Measurements from ENCODE around the gene BAMBI. TPM values are rescaled to one million over a fixed set of nuclear protein-coding genes. Genes with fewer than 3 reads are reported as not detected.

BAMBI gene, protein sequence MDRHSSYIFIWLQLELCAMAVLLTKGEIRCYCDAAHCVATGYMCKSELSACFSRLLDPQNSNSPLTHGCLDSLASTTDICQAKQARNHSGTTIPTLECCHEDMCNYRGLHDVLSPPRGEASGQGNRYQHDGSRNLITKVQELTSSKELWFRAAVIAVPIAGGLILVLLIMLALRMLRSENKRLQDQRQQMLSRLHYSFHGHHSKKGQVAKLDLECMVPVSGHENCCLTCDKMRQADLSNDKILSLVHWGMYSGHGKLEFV
- 13.3 TPM for total RNA-seq (ENCODE audit: unreplicated experiment)
- long read RNA-seq, transcript BAMBI-201 (3 exons, 1,877 nt): major isoform, 12 of 13 reads
- long read RNA-seq, partial matches to known transcripts: 0 of 13 reads
- long read RNA-seq, other reads (novel, unspliced or antisense): 0 of 13 reads

DNA sequence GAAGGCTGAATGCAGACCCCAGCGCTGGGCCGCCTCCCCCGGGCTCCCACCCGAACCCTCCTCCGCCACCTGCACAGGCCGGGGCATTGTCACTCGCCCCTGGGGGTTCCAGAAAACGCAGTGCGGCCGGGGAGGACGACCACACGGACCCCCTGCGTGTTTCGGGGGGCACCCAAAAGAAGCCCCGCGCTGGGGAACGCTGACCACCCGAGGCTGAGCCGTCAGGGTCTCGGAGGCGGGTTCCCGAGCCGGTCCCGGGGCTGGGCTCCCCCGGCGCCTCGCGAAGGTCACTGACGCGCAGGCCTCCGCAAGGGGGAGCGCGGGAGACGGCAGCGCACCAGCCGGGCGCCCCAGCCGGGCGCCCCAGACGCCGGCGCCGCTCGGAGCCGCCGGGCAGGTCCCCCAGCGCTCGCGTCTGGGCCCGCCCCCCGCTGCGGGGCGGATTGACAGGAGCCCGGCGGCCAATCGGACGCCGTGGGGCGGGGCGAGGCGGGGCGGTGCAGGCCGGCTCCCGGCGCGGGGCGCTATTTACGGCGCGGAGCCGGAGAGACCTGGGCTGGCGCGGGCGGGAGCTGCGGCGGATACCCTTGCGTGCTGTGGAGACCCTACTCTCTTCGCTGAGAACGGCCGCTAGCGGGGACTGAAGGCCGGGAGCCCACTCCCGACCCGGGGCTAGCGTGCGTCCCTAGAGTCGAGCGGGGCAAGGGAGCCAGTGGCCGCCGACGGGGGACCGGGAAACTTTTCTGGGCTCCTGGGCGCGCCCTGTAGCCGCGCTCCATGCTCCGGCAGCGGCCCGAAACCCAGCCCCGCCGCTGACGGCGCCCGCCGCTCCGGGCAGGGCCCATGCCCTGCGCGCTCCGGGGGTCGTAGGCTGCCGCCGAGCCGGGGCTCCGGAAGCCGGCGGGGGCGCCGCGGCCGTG lies at the start of gene BAMBI:
Gene BAMBI, plus strand, starts transcription at position 554 of the 920 bp plus-strand sequence. CDS start 377 bp downstream, outside the sequence.
- no peaks in the 10 kb centered on the region for H3K9me3 Mint-ChIP-seq (ENCODE audit: unreplicated experiment)
- peaks cover 35% of the 10 kb centered on the region for H3K4me1 Mint-ChIP-seq (ENCODE audit: unreplicated experiment)
- H3K4me3 Mint-ChIP-seq (ENCODE audit: unreplicated experiment): peak within 1 kb of the TSS; percentile 97
- H3K36me3 Mint-ChIP-seq (ENCODE audit: low read depth, unreplicated experiment): peaks cover 10% of the 10 kb centered on the region
- DNase-seq (ENCODE audit: low spot score): peak; percentile 98
- TF ChIP-seq, protein P1, sequence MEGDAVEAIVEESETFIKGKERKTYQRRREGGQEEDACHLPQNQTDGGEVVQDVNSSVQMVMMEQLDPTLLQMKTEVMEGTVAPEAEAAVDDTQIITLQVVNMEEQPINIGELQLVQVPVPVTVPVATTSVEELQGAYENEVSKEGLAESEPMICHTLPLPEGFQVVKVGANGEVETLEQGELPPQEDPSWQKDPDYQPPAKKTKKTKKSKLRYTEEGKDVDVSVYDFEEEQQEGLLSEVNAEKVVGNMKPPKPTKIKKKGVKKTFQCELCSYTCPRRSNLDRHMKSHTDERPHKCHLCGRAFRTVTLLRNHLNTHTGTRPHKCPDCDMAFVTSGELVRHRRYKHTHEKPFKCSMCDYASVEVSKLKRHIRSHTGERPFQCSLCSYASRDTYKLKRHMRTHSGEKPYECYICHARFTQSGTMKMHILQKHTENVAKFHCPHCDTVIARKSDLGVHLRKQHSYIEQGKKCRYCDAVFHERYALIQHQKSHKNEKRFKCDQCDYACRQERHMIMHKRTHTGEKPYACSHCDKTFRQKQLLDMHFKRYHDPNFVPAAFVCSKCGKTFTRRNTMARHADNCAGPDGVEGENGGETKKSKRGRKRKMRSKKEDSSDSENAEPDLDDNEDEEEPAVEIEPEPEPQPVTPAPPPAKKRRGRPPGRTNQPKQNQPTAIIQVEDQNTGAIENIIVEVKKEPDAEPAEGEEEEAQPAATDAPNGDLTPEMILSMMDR (IDR thresholded peaks at IDR 0.05; ENCODE audit: unreplicated experiment): peak; percentile 78
- H3K27me3 Mint-ChIP-seq (ENCODE audit: unreplicated experiment): peaks cover 6% of the 10 kb centered on the region
- peak within 1 kb of the TSS; percentile 87 for H3K27ac Mint-ChIP-seq (ENCODE audit: unreplicated experiment)

DNA sequence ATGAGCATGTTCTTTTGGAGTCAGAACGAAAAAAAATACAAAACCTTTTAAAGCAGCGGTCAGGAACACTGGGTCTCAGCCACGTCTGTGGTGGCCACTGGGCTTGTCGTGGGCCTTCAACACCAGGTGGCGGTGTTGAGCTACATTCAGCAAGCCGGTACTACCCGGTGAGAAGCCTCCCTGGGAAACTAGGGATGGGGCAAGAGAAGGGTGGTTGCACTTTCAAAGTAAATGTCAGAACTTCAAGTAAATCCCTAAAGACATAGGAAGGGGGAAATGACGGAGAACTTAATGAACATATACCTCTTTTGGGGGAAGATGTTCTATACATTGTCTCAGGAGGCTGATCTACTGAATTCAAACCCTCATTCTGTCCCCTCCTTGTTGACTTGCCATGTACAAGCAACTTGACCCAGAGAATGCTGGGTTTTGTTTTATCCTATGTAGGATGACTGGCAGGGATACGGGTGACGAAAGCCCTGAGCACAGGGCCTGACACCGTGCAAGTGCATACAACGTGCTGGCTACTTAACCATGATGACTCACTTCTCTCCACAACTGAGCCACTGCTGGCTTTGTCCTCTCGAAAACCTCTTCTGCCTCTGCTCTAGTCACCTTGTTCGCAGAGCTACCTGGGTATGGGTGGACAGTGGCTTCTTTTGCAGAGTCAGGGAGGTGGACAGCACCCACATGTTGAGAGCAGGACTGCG lies 49.0 kb upstream of the BAMBI start:
- peak; percentile 86 for DNase-seq (ENCODE audit: low spot score)
- peaks cover under 1% of the 10 kb centered on the region for H3K36me3 Mint-ChIP-seq (ENCODE audit: low read depth, unreplicated experiment)
- no peaks in the 10 kb centered on the region for H3K9me3 Mint-ChIP-seq (ENCODE audit: unreplicated experiment)
- no peak overlapping the region for H3K27ac Mint-ChIP-seq (ENCODE audit: unreplicated experiment)
- H3K27me3 Mint-ChIP-seq (ENCODE audit: unreplicated experiment): peaks cover 1% of the 10 kb centered on the region
- no peak overlapping the region for H3K4me3 Mint-ChIP-seq (ENCODE audit: unreplicated experiment)
- peaks cover 19% of the 10 kb centered on the region for H3K4me1 Mint-ChIP-seq (ENCODE audit: unreplicated experiment)
- TF ChIP-seq, protein P1 (IDR thresholded peaks at IDR 0.05; ENCODE audit: unreplicated experiment): peak; percentile 80

DNA sequence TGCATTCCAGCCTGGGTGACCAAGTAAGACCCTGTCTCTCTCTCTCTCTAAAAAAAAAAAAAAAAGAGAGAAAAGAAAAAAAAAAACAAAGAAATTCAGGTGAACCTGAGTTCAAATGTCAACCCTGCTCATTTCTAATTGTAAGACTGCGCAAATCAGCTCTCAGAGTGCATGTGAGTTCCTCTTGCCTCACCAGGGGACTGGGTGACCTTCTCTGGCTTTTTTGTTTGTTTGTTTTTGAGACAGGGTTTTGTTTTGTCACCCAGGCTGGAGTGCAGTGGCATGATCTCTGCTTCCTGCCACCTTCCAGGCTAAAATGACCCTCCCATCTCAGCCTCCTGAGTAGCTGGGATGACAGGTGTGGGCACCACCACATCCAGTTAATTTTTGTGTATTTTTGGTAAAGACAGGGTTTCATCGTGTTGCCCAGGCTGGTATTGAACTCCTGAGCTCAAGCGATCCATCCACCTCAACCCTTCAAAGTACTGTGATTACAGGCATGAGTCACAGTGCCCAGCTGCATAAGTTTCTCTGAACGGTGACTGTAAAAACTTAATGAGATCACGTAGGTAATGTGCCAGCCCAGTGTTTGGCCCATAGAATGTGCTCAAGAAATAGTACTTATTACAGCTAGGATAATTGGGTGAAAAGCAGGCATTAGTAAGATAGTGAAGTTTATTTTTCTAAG lies 45.3 kb upstream of the BAMBI start:
- Mint-ChIP-seq H3K9me3 (ENCODE audit: unreplicated experiment) (no peaks in the 10 kb centered on the region), H3K36me3 (ENCODE audit: low read depth, unreplicated experiment) (no peaks in the 10 kb centered on the region), H3K27me3 (ENCODE audit: unreplicated experiment) (peaks cover 5% of the 10 kb centered on the region), H3K4me3 (ENCODE audit: unreplicated experiment) (no peak overlapping the region), H3K4me1 (ENCODE audit: unreplicated experiment) (peaks cover 8% of the 10 kb centered on the region), H3K27ac (ENCODE audit: unreplicated experiment) (no peak overlapping the region)
- DNase-seq (ENCODE audit: low spot score): no peak
- TF ChIP-seq, protein P1 (IDR thresholded peaks at IDR 0.05; ENCODE audit: unreplicated experiment): no peak

DNA sequence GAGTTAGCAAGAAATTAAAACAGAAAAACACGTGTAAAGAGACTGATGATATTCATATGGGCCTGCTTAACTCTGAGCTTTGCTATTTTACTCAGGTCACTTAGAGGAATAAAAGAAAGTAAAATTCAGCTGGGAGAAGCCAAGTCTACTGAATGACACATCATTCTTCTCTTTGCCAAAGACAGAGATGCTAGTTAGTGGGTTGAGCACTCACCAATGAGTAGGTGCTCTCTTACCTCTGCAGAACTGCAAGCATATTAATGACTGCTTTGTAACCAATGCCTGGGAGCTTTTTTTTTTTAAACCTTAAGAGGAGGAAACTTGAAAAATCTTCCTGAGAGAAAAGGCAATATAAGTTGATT lies 44.8 kb upstream of the BAMBI start:
- peaks cover 5% of the 10 kb centered on the region for H3K27me3 Mint-ChIP-seq (ENCODE audit: unreplicated experiment)
- DNase-seq (ENCODE audit: low spot score): no peak
- TF ChIP-seq, protein P1 (IDR thresholded peaks at IDR 0.05; ENCODE audit: unreplicated experiment): no peak
- H3K4me1 Mint-ChIP-seq (ENCODE audit: unreplicated experiment): peaks cover 3% of the 10 kb centered on the region
- no peak overlapping the region for H3K27ac Mint-ChIP-seq (ENCODE audit: unreplicated experiment)
- no peaks in the 10 kb centered on the region for H3K36me3 Mint-ChIP-seq (ENCODE audit: low read depth, unreplicated experiment)
- H3K9me3 Mint-ChIP-seq (ENCODE audit: unreplicated experiment): no peaks in the 10 kb centered on the region
- H3K4me3 Mint-ChIP-seq (ENCODE audit: unreplicated experiment): no peak overlapping the region

All from endothelial cell (in vitro differentiated cells).